ENCODE data around the gene RAP1GAP2. TPM values are rescaled to one million over a fixed set of nuclear protein-coding genes. Genes with fewer than 3 reads are reported as not detected.
A peak's percentile ranks its signal among the peaks of the same experiment; 100 is the strongest.

RAP1GAP2 gene
- total RNA-seq, 2 experiments from 2014 or later = 0.81 to 0.86 TPM

- no peak for DNase-seq
- Mint-ChIP-seq H3K36me3 (ENCODE audit: low read depth) (no peaks in the 10 kb centered on the region), H3K9me3 (no peaks in the 10 kb centered on the region), H3K27ac (no peak overlapping the region), H3K27me3 (ENCODE audit: low read depth) (peaks cover 5% of the 10 kb centered on the region), H3K4me1 (ENCODE audit: low read depth) (peaks cover 5% of the 10 kb centered on the region), H3K4me3 (no peak overlapping the region)
- intact Hi-C loops (cut with micrococcal nuclease) = no loop called here
- CTCF ChIA-PET = interaction anchor here (0.7 kb wide), 1 partner anchor 954 kb away, joined by 7 read pairs; no protein-coding TSS in a partner anchor
These were observed 26.1 kb downstream of the RAP1GAP2 start for GRCh38 chr17:2822358-2822757.

GRCh38 chr17:2825253-2825970 is 29.2 kb downstream of the RAP1GAP2 start:
- no peaks in the 10 kb centered on the region for H3K9me3 Mint-ChIP-seq
- peaks cover 5% of the 10 kb centered on the region for H3K27me3 Mint-ChIP-seq (ENCODE audit: low read depth)
- H3K4me3 Mint-ChIP-seq = no peak overlapping the region
- CTCF ChIA-PET = interaction anchor here (0.5 to 1.6 kb wide), 8 partner anchors 11 to 188 kb away, joined by 3 to 6 read pairs (median 4); no protein-coding TSS in a partner anchor
- no peak overlapping the region for H3K27ac Mint-ChIP-seq
- no peaks in the 10 kb centered on the region for H3K36me3 Mint-ChIP-seq (ENCODE audit: low read depth)
- intact Hi-C loops (cut with micrococcal nuclease) = no loop called here
- H3K4me1 Mint-ChIP-seq (ENCODE audit: low read depth) = peaks cover 11% of the 10 kb centered on the region
- no peak for DNase-seq

GRCh38 chr17:2828397-2829038 is 32.3 kb downstream of the RAP1GAP2 start:
- CTCF ChIA-PET = interaction anchor here (0.5 to 4.4 kb wide), 15 partner anchors 8 to 1137 kb away, joined by 3 to 19 read pairs (median 4); no protein-coding TSS in a partner anchor
- H3K4me3 Mint-ChIP-seq = no peak overlapping the region
- no peak overlapping the region for H3K27ac Mint-ChIP-seq

GRCh38 chr17:2830678-2831077 is 34.4 kb downstream of the RAP1GAP2 start:
- intact Hi-C loops (cut with micrococcal nuclease) = no loop called here
- CTCF ChIA-PET = interaction anchor here (0.6 to 4.4 kb wide), 2 partner anchors 41 to 182 kb away, joined by 4 to 19 read pairs; no protein-coding TSS in a partner anchor
- H3K9me3 Mint-ChIP-seq = no peaks in the 10 kb centered on the region

More at GRCh38 chr17:2828397-2829038, 32.3 kb downstream of the RAP1GAP2 start:
- peaks cover 5% of the 10 kb centered on the region for H3K27me3 Mint-ChIP-seq (ENCODE audit: low read depth)
- no peaks in the 10 kb centered on the region for H3K9me3 Mint-ChIP-seq
- peaks cover 11% of the 10 kb centered on the region for H3K4me1 Mint-ChIP-seq (ENCODE audit: low read depth)
- DNase-seq = peak; percentile 88
- H3K36me3 Mint-ChIP-seq (ENCODE audit: low read depth) = no peaks in the 10 kb centered on the region
- intact Hi-C loops (cut with micrococcal nuclease) = loop anchor here (2.0 kb wide), 1 partner anchor 184 kb away; no protein-coding TSS in a partner anchor

GRCh38 chr17:2835780-2836179 is 39.5 kb downstream of the RAP1GAP2 start:
- H3K4me3 Mint-ChIP-seq = no peak overlapping the region
- H3K27me3 Mint-ChIP-seq (ENCODE audit: low read depth) = no peaks in the 10 kb centered on the region
- DNase-seq = no peak
- H3K4me1 Mint-ChIP-seq (ENCODE audit: low read depth) = peaks cover 5% of the 10 kb centered on the region
- H3K36me3 Mint-ChIP-seq (ENCODE audit: low read depth) = no peaks in the 10 kb centered on the region
- CTCF ChIA-PET = interaction anchor here (1.0 to 3.4 kb wide), 6 partner anchors 11 to 167 kb away, joined by 3 to 20 read pairs (median 4); partner anchors contain the start of gene RAP1GAP2
- no peaks in the 10 kb centered on the region for H3K9me3 Mint-ChIP-seq
- intact Hi-C loops (cut with micrococcal nuclease) = no loop called here
- H3K27ac Mint-ChIP-seq = no peak overlapping the region

More at GRCh38 chr17:2830678-2831077, 34.4 kb downstream of the RAP1GAP2 start:
- peaks cover 5% of the 10 kb centered on the region for H3K27me3 Mint-ChIP-seq (ENCODE audit: low read depth)
- H3K27ac Mint-ChIP-seq = no peak overlapping the region
- H3K4me1 Mint-ChIP-seq (ENCODE audit: low read depth) = peaks cover 11% of the 10 kb centered on the region
- no peak for DNase-seq
- no peak overlapping the region for H3K4me3 Mint-ChIP-seq
- H3K36me3 Mint-ChIP-seq (ENCODE audit: low read depth) = no peaks in the 10 kb centered on the region

- Mint-ChIP-seq H3K27ac (no peak overlapping the region), H3K4me1 (ENCODE audit: low read depth) (peaks cover 5% of the 10 kb centered on the region)
These were observed 40.9 kb downstream of the RAP1GAP2 start for GRCh38 chr17:2837147-2837561.

GRCh38 chr17:2841606-2842005 is 45.4 kb downstream of the RAP1GAP2 start:
- Mint-ChIP-seq H3K9me3 (no peaks in the 10 kb centered on the region), H3K27me3 (ENCODE audit: low read depth) (no peaks in the 10 kb centered on the region), H3K4me1 (ENCODE audit: low read depth) (peaks cover 5% of the 10 kb centered on the region), H3K36me3 (ENCODE audit: low read depth) (no peaks in the 10 kb centered on the region), H3K4me3 (no peak overlapping the region), H3K27ac (no peak overlapping the region)
- no peak for DNase-seq
- intact Hi-C loops (cut with micrococcal nuclease) = no loop called here
- CTCF ChIA-PET = no interaction called here

More at GRCh38 chr17:2837147-2837561, 40.9 kb downstream of the RAP1GAP2 start:
- intact Hi-C loops (cut with micrococcal nuclease) = loop anchor here (1.0 kb wide), 2 partner anchors 51 to 455 kb away; no protein-coding TSS in a partner anchor
- Mint-ChIP-seq H3K4me3 (no peak overlapping the region), H3K27me3 (ENCODE audit: low read depth) (no peaks in the 10 kb centered on the region), H3K36me3 (ENCODE audit: low read depth) (no peaks in the 10 kb centered on the region), H3K9me3 (no peaks in the 10 kb centered on the region)
- DNase-seq = peak; percentile 79
- CTCF ChIA-PET = interaction anchor here (0.6 to 3.4 kb wide), 18 partner anchors 8 to 726 kb away, joined by 3 to 20 read pairs (median 4); no protein-coding TSS in a partner anchor

GRCh38 chr17:2842464-2842863 is 46.2 kb downstream of the RAP1GAP2 start:
- no peaks in the 10 kb centered on the region for H3K27me3 Mint-ChIP-seq (ENCODE audit: low read depth)
- CTCF ChIA-PET = no interaction called here
- H3K27ac Mint-ChIP-seq = no peak overlapping the region
- no peaks in the 10 kb centered on the region for H3K9me3 Mint-ChIP-seq
- no peak for DNase-seq
- no peak overlapping the region for H3K4me3 Mint-ChIP-seq
- peaks cover under 1% of the 10 kb centered on the region for H3K4me1 Mint-ChIP-seq (ENCODE audit: low read depth)
- intact Hi-C loops (cut with micrococcal nuclease) = no loop called here
- H3K36me3 Mint-ChIP-seq (ENCODE audit: low read depth) = no peaks in the 10 kb centered on the region

- H3K27ac Mint-ChIP-seq = no peak overlapping the region
- no peak for DNase-seq
- no peaks in the 10 kb centered on the region for H3K36me3 Mint-ChIP-seq (ENCODE audit: low read depth)
- no peaks in the 10 kb centered on the region for H3K9me3 Mint-ChIP-seq
- CTCF ChIA-PET = interaction anchor here (1.2 kb wide), 1 partner anchor 86 kb away, joined by 3 read pairs; no protein-coding TSS in a partner anchor
- H3K4me3 Mint-ChIP-seq = no peak overlapping the region
- H3K4me1 Mint-ChIP-seq (ENCODE audit: low read depth) = peaks cover 14% of the 10 kb centered on the region
- intact Hi-C loops (cut with micrococcal nuclease) = no loop called here
- peaks cover 4% of the 10 kb centered on the region for H3K27me3 Mint-ChIP-seq (ENCODE audit: low read depth)
These were observed 48.2 kb downstream of the RAP1GAP2 start for GRCh38 chr17:2844416-2844815.

- no peak overlapping the region for H3K27ac Mint-ChIP-seq
- peaks cover 16% of the 10 kb centered on the region for H3K4me1 Mint-ChIP-seq (ENCODE audit: low read depth)
- H3K36me3 Mint-ChIP-seq (ENCODE audit: low read depth) = no peaks in the 10 kb centered on the region
- no peak for DNase-seq
- peaks cover 12% of the 10 kb centered on the region for H3K27me3 Mint-ChIP-seq (ENCODE audit: low read depth)
- intact Hi-C loops (cut with micrococcal nuclease) = loop anchor here (1.0 to 2.0 kb wide), 3 partner anchors 59 to 166 kb away; no protein-coding TSS in a partner anchor
- H3K9me3 Mint-ChIP-seq = no peaks in the 10 kb centered on the region
- CTCF ChIA-PET = interaction anchor here (0.6 to 3.9 kb wide), 18 partner anchors 11 to 192 kb away, joined by 3 to 57 read pairs (median 6); no protein-coding TSS in a partner anchor
- no peak overlapping the region for H3K4me3 Mint-ChIP-seq
These were observed 51.4 kb downstream of the RAP1GAP2 start for GRCh38 chr17:2847381-2848333.

GRCh38 chr17:2849327-2849670 is 53.1 kb downstream of the RAP1GAP2 start:
- DNase-seq = no peak
- intact Hi-C loops (cut with micrococcal nuclease) = loop anchor here (2.0 kb wide), 1 partner anchor 58 kb away; no protein-coding TSS in a partner anchor
- Mint-ChIP-seq H3K27me3 (ENCODE audit: low read depth) (peaks cover 15% of the 10 kb centered on the region), H3K4me1 (ENCODE audit: low read depth) (peaks cover 16% of the 10 kb centered on the region), H3K4me3 (no peak overlapping the region), H3K27ac (no peak overlapping the region), H3K9me3 (no peaks in the 10 kb centered on the region), H3K36me3 (ENCODE audit: low read depth) (no peaks in the 10 kb centered on the region)
- CTCF ChIA-PET = interaction anchor here (0.6 to 3.9 kb wide), 13 partner anchors 9 to 182 kb away, joined by 3 to 57 read pairs (median 6); no protein-coding TSS in a partner anchor
